Mesothelial cell of epicardium (in vitro differentiated cells): ENCODE results near the gene FBXL5. TPM values are rescaled to one million over a fixed set of nuclear protein-coding genes. Genes with fewer than 3 reads are reported as not detected.
A peak's percentile ranks its signal among the peaks of the same experiment; 100 is the strongest.

Source experiments
- DNase-seq, 2 experiments: peaks; one replicate each; pipeline ENCODE4 v3.0.0; 2021; ENCODE audit warnings: low spot score in 2 of 2; ENCODE audit not compliant: unreplicated experiment in 2 of 2
- H3K27ac Mint-ChIP-seq: 2 replicates; pipeline ENCODE4 v1.8.0; 2021; ENCODE audit warnings: mixed read lengths
- H3K27me3 Mint-ChIP-seq: 2 replicates; pipeline ENCODE4 v1.8.0; 2021; ENCODE audit warnings: low read depth, mixed read lengths
- H3K36me3 Mint-ChIP-seq: 2 replicates; pipeline ENCODE4 v1.8.0; 2021; ENCODE audit warnings: mixed read lengths
- H3K4me1 Mint-ChIP-seq: 2 replicates; pipeline ENCODE4 v1.8.0; 2021; ENCODE audit warnings: mixed read lengths
- H3K4me3 Mint-ChIP-seq: 2 replicates; pipeline ENCODE4 v1.8.0; 2021; ENCODE audit warnings: mild to moderate bottlenecking, moderate library complexity, mixed read lengths
- H3K9me3 Mint-ChIP-seq: 2 replicates; pipeline ENCODE4 v1.8.0; 2021; ENCODE audit warnings: mixed read lengths
- CTCF ChIP-seq: fragments of 200-600 bp; sonication (generic); IDR thresholded peaks from one replicate; pipeline ENCODE4 v1.5.0; 2021; ENCODE audit warnings: antibody characterized with exemption; ENCODE audit not compliant: unreplicated experiment
- total RNA-seq: library from RNA; stranded (reverse); gene quantifications from 3 replicates; pipeline ENCODE4 v1.2.1, GENCODE V29; 2021

Gene FBXL5
- total RNA-seq, 1 donor from 2014 or later = 56.5 TPM

DNA sequence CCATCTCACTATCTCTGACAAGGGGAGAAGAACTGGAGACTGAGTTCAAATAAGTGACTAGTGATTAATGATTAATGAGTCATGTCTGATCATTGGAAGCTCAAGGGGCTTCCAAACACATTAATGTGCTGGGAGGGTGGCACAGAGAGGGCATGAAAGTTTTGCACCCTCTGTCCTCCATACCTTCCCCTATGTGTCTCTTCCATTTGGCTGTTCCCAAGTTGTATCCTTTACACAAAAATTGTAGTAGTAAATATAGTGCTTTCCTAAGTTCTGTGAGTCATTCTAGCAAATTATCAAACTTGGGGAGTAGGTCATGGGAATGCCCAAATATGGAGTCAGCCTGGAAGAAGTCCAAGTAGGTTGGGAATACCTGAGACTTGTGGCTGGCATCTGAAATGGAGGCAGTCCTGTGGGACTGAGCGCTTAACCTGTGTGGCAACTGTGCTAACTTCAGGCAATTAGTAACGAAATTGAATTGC lies 22.4 kb upstream of the FBXL5 start:
- H3K4me3 Mint-ChIP-seq = peak overlapping the region; percentile 34
- no peak for DNase-seq

GRCh38 chr4:15676899-15677298 lies 21.7 kb upstream of the FBXL5 start:
- TF ChIP-seq CTCF = no peak
- Mint-ChIP-seq H3K36me3 (no peaks in the 10 kb centered on the region), H3K4me3 (no peak overlapping the region), H3K27ac (no peak overlapping the region), H3K9me3 (no peaks in the 10 kb centered on the region), H3K4me1 (peaks cover 22% of the 10 kb centered on the region), H3K27me3 (no peaks in the 10 kb centered on the region)
- DNase-seq = no peak

More for the DNA sequence above, 22.4 kb upstream of the FBXL5 start:
- Mint-ChIP-seq H3K27ac (peak overlapping the region; percentile 89), H3K27me3 (no peaks in the 10 kb centered on the region), H3K4me1 (peaks cover 25% of the 10 kb centered on the region), H3K9me3 (no peaks in the 10 kb centered on the region), H3K36me3 (no peaks in the 10 kb centered on the region)
- no peak for TF ChIP-seq CTCF

GRCh38 chr4:15676039-15676438 lies 20.9 kb upstream of the FBXL5 start:
- Mint-ChIP-seq H3K4me1 (peaks cover 22% of the 10 kb centered on the region), H3K27ac (peak overlapping the region; percentile 60), H3K9me3 (no peaks in the 10 kb centered on the region), H3K4me3 (no peak overlapping the region), H3K36me3 (peaks cover 3% of the 10 kb centered on the region), H3K27me3 (no peaks in the 10 kb centered on the region)
- DNase-seq = no peak
- no peak for TF ChIP-seq CTCF

DNA sequence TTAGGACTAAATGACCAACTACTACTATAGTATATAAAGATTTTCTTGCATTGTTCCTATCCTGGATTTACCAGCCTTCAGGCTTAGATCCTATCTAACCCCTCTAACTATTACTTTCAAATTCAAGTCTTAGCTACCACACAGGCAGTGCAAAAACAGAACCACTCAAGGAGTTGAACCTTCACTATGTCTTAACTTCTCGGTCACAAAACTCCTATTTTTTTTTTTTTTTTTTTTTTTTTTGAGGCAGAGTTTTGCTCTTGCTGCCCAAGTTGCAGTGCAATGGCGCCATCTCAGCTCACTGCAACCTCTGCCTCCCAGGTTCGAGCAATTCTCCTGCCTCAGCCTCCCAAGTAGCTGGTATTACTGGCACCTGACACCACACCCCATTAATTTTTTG lies 20.2 kb upstream of the FBXL5 start:
- H3K4me3 Mint-ChIP-seq = no peak overlapping the region
- no peaks in the 10 kb centered on the region for H3K9me3 Mint-ChIP-seq
- no peaks in the 10 kb centered on the region for H3K27me3 Mint-ChIP-seq
- TF ChIP-seq CTCF = no peak
- no peak overlapping the region for H3K27ac Mint-ChIP-seq
- DNase-seq = no peak
- H3K4me1 Mint-ChIP-seq = peaks cover 22% of the 10 kb centered on the region
- peaks cover 3% of the 10 kb centered on the region for H3K36me3 Mint-ChIP-seq

DNA sequence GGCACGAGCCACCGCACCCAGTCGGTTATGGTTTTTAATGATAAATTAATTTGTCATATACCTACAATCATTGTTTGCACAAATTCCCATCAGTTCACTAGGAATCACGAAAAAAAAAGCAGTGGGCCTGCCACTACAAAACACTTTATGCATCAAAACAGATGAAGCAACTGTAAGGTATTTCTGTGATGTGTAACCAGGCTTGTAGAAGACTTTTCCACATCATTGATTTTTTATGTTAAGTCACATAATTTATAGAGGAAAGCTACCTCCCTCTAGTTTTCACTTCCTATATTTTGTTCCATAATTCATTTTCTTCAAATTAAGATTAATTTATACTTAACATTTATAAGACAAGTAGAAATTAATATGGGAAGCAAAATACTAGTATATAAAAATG lies 19.8 kb upstream of the FBXL5 start:
- H3K9me3 Mint-ChIP-seq = peaks cover 3% of the 10 kb centered on the region
- no peak for DNase-seq
- peaks cover 19% of the 10 kb centered on the region for H3K4me1 Mint-ChIP-seq
- peaks cover 3% of the 10 kb centered on the region for H3K36me3 Mint-ChIP-seq
- no peak overlapping the region for H3K27ac Mint-ChIP-seq
- H3K4me3 Mint-ChIP-seq = no peak overlapping the region
- no peaks in the 10 kb centered on the region for H3K27me3 Mint-ChIP-seq
- TF ChIP-seq CTCF = no peak

DNA sequence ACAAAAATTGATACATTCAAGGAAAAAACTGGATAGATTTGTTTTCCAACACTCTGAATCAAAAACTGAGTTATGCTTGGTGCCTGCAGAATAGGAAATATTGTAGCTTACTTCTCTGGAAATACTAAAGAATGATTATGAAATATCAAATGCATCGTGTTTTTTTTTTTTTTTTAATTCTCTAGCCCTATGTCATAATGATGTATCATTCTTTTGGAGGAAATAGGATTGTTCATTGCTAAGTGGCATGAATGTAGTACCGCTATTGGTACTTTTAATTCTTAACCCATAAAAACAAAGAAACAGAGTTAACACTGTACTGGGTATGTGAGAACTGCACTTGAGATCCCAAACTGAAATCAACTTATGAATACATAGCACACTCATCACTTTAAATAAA lies 18.9 kb upstream of the FBXL5 start:
- no peak for DNase-seq
- no peak overlapping the region for H3K27ac Mint-ChIP-seq
- H3K9me3 Mint-ChIP-seq = peaks cover 4% of the 10 kb centered on the region
- H3K36me3 Mint-ChIP-seq = peaks cover 3% of the 10 kb centered on the region
- no peaks in the 10 kb centered on the region for H3K27me3 Mint-ChIP-seq
- no peak for TF ChIP-seq CTCF
- no peak overlapping the region for H3K4me3 Mint-ChIP-seq
- H3K4me1 Mint-ChIP-seq = peaks cover 16% of the 10 kb centered on the region
